T-helper 1 cell treated with Interleukin-12 subunit alpha and Interleukin-12 subunit beta and Interleukin-4 antibody, amounts not matched to agents 30 ng/mL and 1 ng/mL, for 36 hours (primary cell): ENCODE results near the gene LMOD3. TPM values are rescaled to one million over a fixed set of nuclear protein-coding genes. Genes with fewer than 3 reads are reported as not detected.

Source experiments
- intact Hi-C: fragments of 100-400 bp; cut with micrococcal nuclease; formaldehyde crosslinking; loops from one replicate; pipeline ENCODE4 v1.15.1; 2024
- total RNA-seq: library from RNA; stranded (reverse); gene quantifications from 2 replicates; pipeline ENCODE4 v1.2.3, GENCODE V29; 2022

Gene LMOD3
- total RNA-seq, 1 donor from 2014 or later, result not detected

DNA sequence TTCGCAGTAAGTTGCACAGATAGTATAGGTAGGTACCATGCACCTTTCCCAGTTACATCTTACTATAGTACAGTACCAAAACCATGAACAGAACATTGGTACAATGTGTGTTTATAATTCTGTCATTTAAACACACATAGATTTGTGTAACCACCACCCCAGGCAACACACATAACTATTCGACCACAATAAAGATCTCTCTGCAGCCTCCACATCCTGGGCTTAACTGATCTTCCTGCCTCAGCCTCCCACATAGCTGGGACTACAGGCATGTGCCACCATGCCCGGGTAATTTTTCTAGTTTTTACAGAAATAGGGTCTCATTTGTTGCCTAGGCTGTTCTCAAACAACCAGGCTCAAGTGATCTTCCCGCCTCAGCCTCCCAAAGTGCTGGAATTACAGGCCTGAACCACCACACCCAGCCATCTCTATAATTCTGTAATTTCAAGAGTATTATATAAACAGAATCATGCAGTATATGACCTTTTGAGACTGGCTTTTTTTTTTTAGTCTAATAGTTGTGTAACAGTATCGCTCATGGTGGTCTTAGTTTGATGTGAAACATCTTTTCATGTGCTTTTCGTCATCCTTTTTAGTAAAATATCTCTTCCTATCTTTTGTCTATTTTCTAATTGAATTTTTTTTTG lies 57.0 kb downstream of the LMOD3 start:
- intact Hi-C loops, result loop anchor here (1.0 kb wide), 3 partner anchors 8 to 21 kb away; no protein-coding TSS in a partner anchor

DNA sequence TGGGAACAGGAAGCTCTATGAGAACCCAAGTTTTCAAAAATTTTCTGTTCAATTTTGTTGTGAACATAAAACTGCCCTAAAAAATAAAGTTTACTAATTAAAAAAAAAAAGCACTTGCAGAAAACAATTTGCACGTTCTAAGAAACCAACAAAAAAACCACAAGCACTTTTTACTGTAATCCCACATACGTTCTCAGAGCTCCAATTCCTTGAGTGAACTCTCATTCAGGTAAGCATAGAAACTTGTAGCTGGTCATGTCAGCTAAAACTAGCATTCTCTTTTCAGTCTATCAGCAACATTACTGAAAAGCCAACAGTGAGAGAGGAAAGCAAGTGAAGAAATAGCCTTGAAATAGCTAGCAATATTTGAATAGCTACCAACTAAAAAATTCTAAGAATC lies 58.8 kb downstream of the LMOD3 start:
- intact Hi-C loops, result no loop called here

DNA sequence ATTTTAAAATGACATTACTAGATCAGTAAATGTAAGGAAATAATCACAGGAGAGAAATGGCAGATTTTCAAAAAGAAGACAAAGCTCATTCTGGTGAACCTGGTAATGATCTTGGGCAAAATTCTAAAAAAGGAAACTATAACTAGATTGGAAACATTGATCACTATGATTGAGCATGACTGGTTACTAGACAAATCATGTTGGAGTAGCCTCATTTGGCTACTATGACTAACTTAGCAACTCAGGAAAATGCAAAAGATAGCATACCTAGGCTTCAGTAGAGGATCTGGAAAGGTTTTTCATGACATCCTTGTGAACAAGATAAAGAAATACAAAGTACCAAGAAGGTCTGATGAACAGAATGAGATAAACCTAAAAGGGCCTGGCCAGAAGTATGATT lies 62.7 kb downstream of the LMOD3 start:
- intact Hi-C loops, result loop anchor here (10.0 kb wide), 1 partner anchor 1405 kb away; the partner anchor contains the start of gene SUCLG2

DNA sequence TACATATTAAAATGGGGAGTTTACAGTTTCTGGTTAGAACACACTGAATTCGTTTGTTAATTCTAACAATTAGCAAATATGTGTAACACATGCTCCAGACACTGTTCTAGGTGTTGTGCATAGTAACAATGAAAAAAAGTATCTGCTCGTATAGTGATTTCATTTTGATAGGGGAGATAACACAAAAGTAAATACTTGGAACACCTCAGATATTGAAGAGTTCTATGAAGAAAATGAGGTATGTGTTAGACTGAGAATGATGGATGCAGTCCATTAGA lies 63.5 kb downstream of the LMOD3 start:
- intact Hi-C loops, result loop anchor here (10.0 kb wide), 1 partner anchor 1404 kb away; the partner anchor contains the start of gene SUCLG2

DNA sequence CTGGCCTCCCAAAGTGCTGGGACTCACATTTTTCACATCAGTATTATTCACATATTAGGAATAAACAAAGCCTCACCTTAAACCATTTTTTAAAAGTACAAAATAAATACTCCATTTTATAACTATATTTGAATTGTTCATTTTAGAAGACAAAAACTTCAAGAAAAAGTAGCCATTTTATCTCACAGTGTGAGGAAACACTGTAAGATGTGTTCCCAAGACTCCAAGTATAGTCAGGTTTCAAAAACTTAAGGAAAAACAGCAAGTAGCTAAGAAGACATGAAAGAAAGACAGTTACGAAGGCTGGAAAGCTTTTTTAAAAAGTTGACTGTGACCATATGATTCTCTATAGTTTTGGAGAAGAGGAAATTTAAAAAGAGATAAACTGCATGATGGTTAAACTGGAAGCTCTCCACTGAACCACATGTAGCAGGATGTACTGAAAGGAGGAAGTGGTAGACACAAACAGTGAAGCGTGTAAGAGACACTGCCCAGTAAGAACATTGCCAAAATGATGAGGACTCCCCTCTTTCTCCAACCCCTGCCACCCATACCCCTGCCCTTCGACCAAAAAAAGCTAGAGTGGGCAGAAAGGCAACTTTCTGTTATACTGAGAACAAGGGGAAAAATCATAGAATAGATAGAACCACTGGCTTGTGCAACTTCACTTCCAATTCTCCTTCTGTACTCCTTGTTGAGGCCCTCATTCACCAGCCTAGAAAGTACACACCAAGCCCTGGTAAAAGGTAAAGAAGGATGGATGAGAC lies 64.0 kb downstream of the LMOD3 start:
- intact Hi-C loops, result loop anchor here (10.0 kb wide), 1 partner anchor 1404 kb away; the partner anchor contains the start of gene SUCLG2

Other genes starting within 250 kb of the LMOD3 start
- gene TAFA4, start 190.0 kb downstream of the LMOD3 start, total RNA-seq, result not detected in 2 replicates
- gene EOGT, start 108.9 kb downstream of the LMOD3 start, total RNA-seq, result 9.3 and 13.3 TPM in 2 replicates
- gene TMF1, start 70.3 kb downstream of the LMOD3 start, total RNA-seq, result 46.3 and 46.8 TPM in 2 replicates
- 112 and 127 TPM in 2 replicates for gene UBA3, start 42.2 kb downstream of the LMOD3 start, total RNA-seq
- 277 and 278 TPM in 2 replicates for gene ARL6IP5, start 37.7 kb downstream of the LMOD3 start, total RNA-seq